OCI-LY3 (cell line): ENCODE results near the gene UBL4A.

Source experiments
- CTCF ChIP-seq: fragments of 200-600, 300-600 bp; sonication (generic); IDR thresholded peaks from 2 replicates; pipeline ENCODE4 v1.5.1; 2014; ENCODE audit warnings: antibody characterized with exemption, low read length, low read depth
- EZH2phosphoT487 ChIP-seq: fragments of 200-600 bp; shearing (Covaris generic); IDR thresholded peaks from 2 replicates; pipeline ENCODE4 v1.6.1; 2018; ENCODE audit warnings: antibody characterized with exemption, mixed run types, low read depth

DNA sequence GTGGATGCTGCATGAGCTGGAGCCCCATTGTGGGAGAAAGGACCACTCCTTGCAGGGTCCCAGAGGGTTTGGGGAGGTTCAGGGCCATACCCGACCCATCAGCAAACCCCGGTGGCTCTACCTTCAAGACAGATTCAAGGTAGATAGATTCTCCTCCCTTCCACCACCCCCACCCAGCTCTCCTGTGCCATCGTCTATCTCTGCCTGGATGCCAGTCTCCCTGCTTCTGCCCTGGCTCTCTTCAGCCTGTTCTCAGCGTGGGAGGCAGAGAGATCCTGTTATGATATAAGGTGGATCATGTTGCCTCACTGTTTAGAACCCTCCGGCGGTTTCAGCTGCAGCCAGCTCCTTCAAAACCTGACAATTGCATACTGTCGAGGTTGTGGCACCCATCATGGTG lies 12.7 kb downstream of the UBL4A start:
- TF ChIP-seq CTCF (no peak), EZH2phosphoT487 (no peak)
